OCI-LY7 (cell line): Measurements from ENCODE around the gene ZNF829. TPM values are rescaled to one million over a fixed set of nuclear protein-coding genes. Genes with fewer than 3 reads are reported as not detected.
A peak's percentile ranks its signal among the peaks of the same experiment; 100 is the strongest.

Experiments used
- Bru-seq: library from RNA; stranded (reverse); fragments of 400-500 nt; gene quantifications from one replicate; lab custom pipeline; 2021; lab: Mats Ljungman, UMichigan
- BruChase-seq, 2 experiments: library from RNA; stranded (reverse); fragments of 400-500 nt; gene quantifications; one replicate each; lab custom pipeline; 2021; lab: Mats Ljungman, UMichigan
- BruUV-seq: library from RNA; stranded (reverse); fragments of 400-500 nt; replicated peaks from 2 replicates; lab custom pipeline; 2021; lab: Mats Ljungman, UMichigan
- CTCF ChIA-PET: fragments of 300-600 bp; sonication (Branson Sonifier 250); formaldehyde crosslinking; loops from one replicate; lab custom pipeline; 2022; ENCODE audit warnings: antibody characterized with exemption; ENCODE audit not compliant: unreplicated experiment; lab: Charles Lee
- POLR2A ChIA-PET: fragments of 300-600 bp; sonication (Branson Sonifier 250); formaldehyde crosslinking; loops from one replicate; lab custom pipeline; 2022; ENCODE audit warnings: antibody characterized with exemption; lab: Charles Lee
- DNase-seq: peaks from one replicate; pipeline ENCODE4 v3.0.0-alpha.2; 2015; ENCODE audit warnings: low spot score
- H2AFZ ChIP-seq: fragments of 200-600 bp; sonication (generic), shearing (Covaris generic); 2 replicates; pipeline ENCODE4 v1.6.1; 2014; ENCODE audit warnings: mild to moderate bottlenecking, antibody characterized with exemption, low read length, moderate library complexity
- H3K27ac ChIP-seq: fragments of 200-600 bp; sonication (generic); 2 replicates; pipeline ENCODE4 v1.5.1; 2014; ENCODE audit warnings: mixed run types, low read depth, mild to moderate bottlenecking, moderate library complexity, low read length, inconsistent platforms; ENCODE audit not compliant: poor library complexity, severe bottlenecking
- H3K36me3 ChIP-seq: fragments of 200-600 bp; sonication (generic); 2 replicates; pipeline ENCODE4 v1.6.1; 2014; ENCODE audit warnings: mild to moderate bottlenecking, antibody characterized with exemption, low read length, moderate library complexity, mixed read lengths; ENCODE audit not compliant: insufficient read depth
- H3K4me1 ChIP-seq: fragments of 200-600 bp; sonication (generic); 2 replicates; pipeline ENCODE4 v1.5.1; 2014; ENCODE audit warnings: mild to moderate bottlenecking, low read length; ENCODE audit not compliant: insufficient read depth, poor library complexity, severe bottlenecking
- H3K4me2 ChIP-seq: fragments of 200-600 bp; sonication (generic); 2 replicates; pipeline ENCODE4 v1.6.1; 2014; ENCODE audit warnings: mild to moderate bottlenecking, low read length
- H3K4me3 ChIP-seq: fragments of 200-600 bp; sonication (generic); 2 replicates; pipeline ENCODE4 v1.5.1; 2014; ENCODE audit warnings: mild to moderate bottlenecking, low read depth, low read length; ENCODE audit not compliant: poor library complexity, severe bottlenecking
- H3K79me2 ChIP-seq: fragments of 200-600 bp; sonication (generic); 2 replicates; pipeline ENCODE4 v1.6.1; 2016; ENCODE audit warnings: low read depth, mild to moderate bottlenecking, low read length, moderate library complexity, mixed read lengths; ENCODE audit not compliant: insufficient read depth
- H3K9me2 ChIP-seq: fragments of 200-600 bp; sonication (generic); 2 replicates; pipeline ENCODE4 v1.6.1; 2016; ENCODE audit warnings: mild to moderate bottlenecking, low read length, mixed read lengths; ENCODE audit not compliant: insufficient read depth
- H3K9me3 ChIP-seq: fragments of 200-600 bp; sonication (generic); 2 replicates; pipeline ENCODE4 v1.6.1; 2014; ENCODE audit warnings: mild to moderate bottlenecking, mixed run types, low read length, mixed read lengths
- H4K20me1 ChIP-seq: fragments of 200-600 bp; sonication (generic); 2 replicates; pipeline ENCODE4 v1.6.1; 2014; ENCODE audit warnings: mild to moderate bottlenecking, antibody characterized with exemption, low read length, moderate library complexity, mixed read lengths; ENCODE audit not compliant: insufficient read depth
- EZH2phosphoT487 ChIP-seq: fragments of 200-600 bp; sonication (generic); IDR thresholded peaks from 2 replicates; pipeline ENCODE4 v1.6.1; 2018; ENCODE audit warnings: low read depth, borderline replicate concordance, mild to moderate bottlenecking, mixed run types, antibody characterized with exemption, low read length, moderate library complexity, mixed read lengths
- intact Hi-C: fragments of 100-400 bp; cut with micrococcal nuclease; formaldehyde crosslinking; loops from one replicate; pipeline ENCODE4 v1.10.0; 2022; ENCODE audit not compliant: unreplicated experiment
- long read RNA-seq: library from polyadenylated mRNA; stranded (forward); transcript quantifications from one replicate; pipeline ENCODE4 v2.0.0, GENCODE V29; 2022
- total RNA-seq, 2 experiments: library from RNA; depleted of rRNA in 1 of 2; stranded (reverse); fragments of >200 nt in 1 of 2; shearing (Covaris generic) in 1 of 2; gene quantifications; 2 replicates each; pipeline ENCODE4 v1.2.3, GENCODE V29; 2014 to 2022
- TF ChIP-seq, protein P1 (sequence below): fragments of 200-600 bp; sonication (generic); conservative IDR thresholded peaks from 2 replicates; pipeline ENCODE4 v1.5.1; 2014; ENCODE audit warnings: mild to moderate bottlenecking, antibody characterized with exemption, low read length, moderate library complexity, mixed read lengths

ZNF829 gene
- total RNA-seq (2014; rRNA removed; shearing (Covaris generic)): not detected in 2 replicates
- not detected in 2 replicates for total RNA-seq (2022)
- not detected for Bru-seq, nascent RNA
- percentile 8 among the genes with signal in this experiment for BruChase-seq, experiment 1, labeled RNA remaining after a 6-hour chase
- not detected for BruChase-seq, experiment 2, labeled RNA remaining after a 2-hour chase
- long read RNA-seq: 0 reads

DNA sequence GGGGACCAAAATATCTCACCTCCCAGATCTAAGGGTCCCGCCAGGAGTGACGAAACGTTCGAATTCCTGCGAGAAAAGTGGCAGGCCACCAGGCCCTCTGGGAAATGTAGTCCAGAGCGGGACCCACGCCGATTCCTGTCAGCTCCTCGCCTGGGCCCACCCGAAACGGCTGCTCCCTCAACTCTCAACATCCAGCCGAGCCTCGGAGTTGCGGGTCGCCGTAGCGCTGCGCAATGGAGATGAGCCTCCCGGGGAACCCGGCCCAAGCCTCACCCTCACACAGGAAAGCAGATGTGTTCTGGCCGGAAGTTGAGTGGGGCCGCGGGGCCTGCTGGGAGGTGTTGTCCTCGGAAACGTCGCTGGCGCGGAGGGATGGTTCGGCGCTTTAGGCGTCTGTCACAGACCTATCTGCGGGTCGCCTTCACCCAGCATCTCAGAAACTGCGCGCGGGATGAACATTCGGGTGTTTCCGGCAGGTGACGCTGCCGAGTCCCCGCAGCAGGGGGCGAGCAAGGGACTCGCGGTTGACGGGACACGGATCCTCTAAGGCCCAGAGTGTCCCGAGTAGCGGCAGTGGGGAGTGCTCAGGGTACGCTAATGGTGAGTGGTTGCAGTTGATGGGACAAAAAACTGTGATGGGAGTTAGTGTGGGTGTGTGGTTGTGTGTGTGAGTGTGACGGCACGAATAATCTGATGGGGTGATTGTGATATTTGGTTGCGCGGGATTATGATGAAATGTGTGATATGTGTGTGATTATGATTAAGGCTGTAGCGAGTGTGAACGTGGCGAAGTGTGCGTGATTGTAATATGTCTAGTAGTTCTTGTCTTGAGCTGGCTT lies at the start of gene ZNF829, which contains the start of gene ZNF568:
Gene ZNF829 (minus strand): TSS at position 300 of the 839 bp plus-strand sequence. CDS start 1,124 bp downstream, outside the sequence.
Gene ZNF568 (plus strand): TSS at position 341 of the 839 bp plus-strand sequence. CDS start 6,439 bp downstream, outside the sequence.
- BruUV-seq: no TSS peak
- no peaks in the 10 kb centered on the region for H3K79me2 ChIP-seq
- no peak within 1 kb of the TSS for H3K27ac ChIP-seq
- H3K4me2 ChIP-seq: no peak within 1 kb of the TSS
- no peaks in the 10 kb centered on the region for H3K9me2 ChIP-seq
- intact Hi-C loops: no loop called here
- H3K9me3 ChIP-seq: peaks cover 13% of the 10 kb centered on the region; the same call in 1 of the 2 replicates
- ChIA-PET CTCF (no interaction called here), POLR2A (no interaction called here)
- no peaks in the 10 kb centered on the region for H4K20me1 ChIP-seq
- H3K4me1 ChIP-seq: no peaks in the 10 kb centered on the region
- H2AFZ ChIP-seq: no peak within 1 kb of the TSS
- no peak within 1 kb of the TSS for H3K4me3 ChIP-seq
- TF ChIP-seq EZH2phosphoT487: no peak
- TF ChIP-seq, protein P1, sequence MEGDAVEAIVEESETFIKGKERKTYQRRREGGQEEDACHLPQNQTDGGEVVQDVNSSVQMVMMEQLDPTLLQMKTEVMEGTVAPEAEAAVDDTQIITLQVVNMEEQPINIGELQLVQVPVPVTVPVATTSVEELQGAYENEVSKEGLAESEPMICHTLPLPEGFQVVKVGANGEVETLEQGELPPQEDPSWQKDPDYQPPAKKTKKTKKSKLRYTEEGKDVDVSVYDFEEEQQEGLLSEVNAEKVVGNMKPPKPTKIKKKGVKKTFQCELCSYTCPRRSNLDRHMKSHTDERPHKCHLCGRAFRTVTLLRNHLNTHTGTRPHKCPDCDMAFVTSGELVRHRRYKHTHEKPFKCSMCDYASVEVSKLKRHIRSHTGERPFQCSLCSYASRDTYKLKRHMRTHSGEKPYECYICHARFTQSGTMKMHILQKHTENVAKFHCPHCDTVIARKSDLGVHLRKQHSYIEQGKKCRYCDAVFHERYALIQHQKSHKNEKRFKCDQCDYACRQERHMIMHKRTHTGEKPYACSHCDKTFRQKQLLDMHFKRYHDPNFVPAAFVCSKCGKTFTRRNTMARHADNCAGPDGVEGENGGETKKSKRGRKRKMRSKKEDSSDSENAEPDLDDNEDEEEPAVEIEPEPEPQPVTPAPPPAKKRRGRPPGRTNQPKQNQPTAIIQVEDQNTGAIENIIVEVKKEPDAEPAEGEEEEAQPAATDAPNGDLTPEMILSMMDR: no peak
- no peak for DNase-seq
- no peaks in the 10 kb centered on the region for H3K36me3 ChIP-seq

DNA sequence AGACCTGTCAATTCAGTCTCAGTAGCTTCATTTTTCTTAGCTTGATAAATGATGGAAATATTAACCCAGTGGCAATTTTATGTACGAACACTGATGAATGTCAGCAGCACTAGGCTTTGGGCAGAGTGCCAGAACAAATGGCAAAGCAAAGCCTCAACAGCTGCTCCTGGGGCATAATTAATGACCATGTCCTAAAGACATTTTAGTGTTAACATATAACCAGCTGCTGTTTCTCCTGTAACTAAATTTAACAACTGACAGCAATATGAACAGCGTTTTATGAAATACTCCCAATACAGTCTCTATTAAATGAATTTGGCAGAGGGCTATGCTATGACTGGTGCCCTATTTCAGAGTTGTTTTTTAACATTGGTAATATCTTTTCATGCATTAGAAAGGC lies 47.2 kb upstream of the ZNF829 start:
- no peak overlapping the region for H3K4me3 ChIP-seq
- no peaks in the 10 kb centered on the region for H4K20me1 ChIP-seq
- H3K36me3 ChIP-seq: no peaks in the 10 kb centered on the region
- no peaks in the 10 kb centered on the region for H3K4me1 ChIP-seq
- H3K9me3 ChIP-seq: peaks cover 6% of the 10 kb centered on the region; the same call in 1 of the 2 replicates
- no peaks in the 10 kb centered on the region for H3K79me2 ChIP-seq
- ChIA-PET CTCF (no interaction called here), POLR2A (no interaction called here)
- no peaks in the 10 kb centered on the region for H3K9me2 ChIP-seq
- no TSS peak for BruUV-seq
- H2AFZ ChIP-seq: no peak overlapping the region
- no peak overlapping the region for H3K4me2 ChIP-seq
- TF ChIP-seq, protein P1: no peak
- no peak for TF ChIP-seq EZH2phosphoT487
- H3K27ac ChIP-seq: no peak overlapping the region
- intact Hi-C loops: no loop called here
- no peak for DNase-seq
